ENCODE data around the gene FLOT2.

- TF ChIP-seq CTCF (IDR thresholded peaks at IDR 0.05), result no peak
- TF ChIP-seq POLR2A (IDR thresholded peaks at IDR 0.05), result no peak
Measured at GRCh38 chr17:28882154-28882895, 15.2 kb downstream of the FLOT2 start.

Data from uterus (tissue), 2 donors.